T-helper 17 cell (primary cell): Measurements from ENCODE around the gene COLQ. TPM values are rescaled to one million over a fixed set of nuclear protein-coding genes. Genes with fewer than 3 reads are reported as not detected.

Source experiments
- ATAC-seq: fragments of 150-1000 bp; cut with Tn5 transposase; 2 replicates; pipeline ENCODE4 v1.10.0; 2021; ENCODE audit warnings: mild to moderate bottlenecking, moderate library complexity
- DNase-seq, 3 donors: peaks; one replicate each; pipeline versions ENCODE4 v3.0.0 to v3.0.0-alpha.2; 2020 to 2021
- H3K9me3 ChIP-seq: one replicate; pipeline ENCODE4 v1.7.0; 2013; ENCODE audit warnings: low read length, mild to moderate bottlenecking; ENCODE audit not compliant: control insufficient read depth, poor library complexity, severe bottlenecking
- H3K27ac Mint-ChIP-seq: one replicate; pipeline ENCODE4 v1.8.0; 2022; ENCODE audit warnings: mild to moderate bottlenecking, moderate library complexity, mixed read lengths
- H3K27me3 Mint-ChIP-seq: one replicate; pipeline ENCODE4 v1.8.0; 2022; ENCODE audit warnings: mixed read lengths
- H3K36me3 Mint-ChIP-seq: one replicate; pipeline ENCODE4 v1.8.0; 2022; ENCODE audit warnings: low read depth, mixed read lengths
- H3K4me1 Mint-ChIP-seq: one replicate; pipeline ENCODE4 v1.8.0; 2022; ENCODE audit warnings: mild to moderate bottlenecking, mixed read lengths
- H3K4me3 Mint-ChIP-seq: one replicate; pipeline ENCODE4 v1.8.0; 2022; ENCODE audit warnings: mild to moderate bottlenecking, moderate library complexity, mixed read lengths
- total RNA-seq, 4 donors: library from RNA in 2 of 4; stranded (reverse) in 2 of 4; gene quantifications; one replicate each; pipeline ENCODE4 v1.2.3 and lab custom pipeline; 2022 to 2026

COLQ gene
- total RNA-seq, 2 donors from 2014 or later, result 10.8 to 11.1 TPM

DNA sequence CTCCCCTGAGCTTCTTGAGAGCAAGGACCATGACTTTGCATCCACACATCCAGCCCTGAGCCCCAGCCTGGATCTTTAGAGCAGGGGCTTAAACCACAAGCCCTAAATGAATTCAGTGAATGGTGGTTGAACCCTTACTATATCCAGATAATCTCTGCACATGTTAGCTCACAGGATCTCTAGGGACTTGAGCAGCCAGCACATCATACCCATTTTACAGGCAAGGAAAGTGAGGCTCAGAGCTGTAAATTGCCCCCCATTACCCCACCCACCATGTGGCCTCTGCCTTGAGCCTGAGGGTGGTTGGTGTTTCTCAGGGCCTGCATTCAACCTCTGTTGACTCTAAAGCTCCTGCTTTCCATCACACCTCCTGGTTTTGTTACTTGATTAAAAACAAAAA is 66.5 kb downstream of the COLQ start:
- Mint-ChIP-seq H3K27ac (peak overlapping the region; percentile 14), H3K27me3 (no peaks in the 10 kb centered on the region), H3K4me1 (peaks cover 2% of the 10 kb centered on the region), H3K36me3 (peaks cover 8% of the 10 kb centered on the region), H3K4me3 (no peak overlapping the region)
- no peak for ATAC-seq
- no peak for DNase-seq
- H3K9me3 ChIP-seq, result no peaks in the 10 kb centered on the region

DNA sequence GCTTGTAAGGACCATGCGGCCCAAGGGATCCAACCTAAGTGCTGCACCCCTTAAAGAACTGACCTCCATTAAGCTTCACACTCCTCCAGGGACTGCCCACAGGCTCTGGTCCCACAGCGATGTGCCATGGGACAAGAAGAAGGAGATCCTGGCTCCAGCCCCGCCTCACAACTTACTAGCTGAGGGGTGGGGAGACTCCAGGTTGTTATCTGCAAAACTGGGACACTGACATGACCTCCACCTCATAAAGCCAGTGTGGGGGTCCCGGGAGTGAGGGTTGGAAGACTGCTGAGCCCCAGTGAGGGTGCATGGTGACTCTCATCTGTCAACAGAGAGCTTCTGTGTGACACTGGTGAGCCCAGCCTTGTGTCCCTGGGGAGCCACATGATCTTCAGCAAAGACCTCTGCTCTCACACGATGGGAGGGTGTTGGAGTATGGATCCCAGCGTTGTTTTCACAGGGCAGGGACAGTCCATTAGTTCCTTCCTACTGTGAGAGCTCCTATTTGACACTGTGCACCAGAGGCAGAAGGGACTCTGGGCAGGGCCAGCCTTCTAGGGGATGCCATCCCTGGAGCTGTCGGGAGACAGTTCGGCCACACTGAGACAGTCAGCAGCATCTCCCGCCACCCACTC is 67.4 kb downstream of the COLQ start:
- DNase-seq, result no peak
- no peak overlapping the region for H3K4me3 Mint-ChIP-seq
- H3K36me3 Mint-ChIP-seq, result peaks cover 6% of the 10 kb centered on the region
- no peaks in the 10 kb centered on the region for H3K27me3 Mint-ChIP-seq
- no peaks in the 10 kb centered on the region for H3K9me3 ChIP-seq
- no peak overlapping the region for H3K27ac Mint-ChIP-seq
- no peak for ATAC-seq
- no peaks in the 10 kb centered on the region for H3K4me1 Mint-ChIP-seq

DNA sequence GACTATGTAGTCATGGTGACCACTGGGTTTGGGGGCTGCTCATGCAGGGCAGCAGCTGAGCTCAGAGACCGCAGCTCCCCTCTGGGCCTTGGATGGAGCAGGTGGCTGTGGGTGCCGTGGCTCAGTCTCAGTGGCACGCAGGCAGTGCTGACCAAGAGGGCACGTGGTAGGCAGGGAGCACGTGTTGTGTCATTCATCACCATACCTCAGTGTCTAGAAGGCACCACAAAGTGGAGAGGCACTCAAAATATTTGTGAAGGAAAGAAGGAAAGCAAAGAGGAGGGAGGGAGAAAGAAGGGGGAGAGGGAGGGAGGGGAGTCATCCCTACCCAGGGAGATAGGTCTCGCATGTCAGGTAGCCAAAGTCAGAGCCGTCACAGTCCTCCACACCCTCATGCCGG is 68.0 kb downstream of the COLQ start:
- H3K27ac Mint-ChIP-seq, result no peak overlapping the region
- DNase-seq (no peak), ATAC-seq (no peak)
- H3K4me1 Mint-ChIP-seq, result no peaks in the 10 kb centered on the region
- no peaks in the 10 kb centered on the region for H3K9me3 ChIP-seq
- peaks cover 6% of the 10 kb centered on the region for H3K36me3 Mint-ChIP-seq
- H3K4me3 Mint-ChIP-seq, result no peak overlapping the region
- H3K27me3 Mint-ChIP-seq, result no peaks in the 10 kb centered on the region

DNA sequence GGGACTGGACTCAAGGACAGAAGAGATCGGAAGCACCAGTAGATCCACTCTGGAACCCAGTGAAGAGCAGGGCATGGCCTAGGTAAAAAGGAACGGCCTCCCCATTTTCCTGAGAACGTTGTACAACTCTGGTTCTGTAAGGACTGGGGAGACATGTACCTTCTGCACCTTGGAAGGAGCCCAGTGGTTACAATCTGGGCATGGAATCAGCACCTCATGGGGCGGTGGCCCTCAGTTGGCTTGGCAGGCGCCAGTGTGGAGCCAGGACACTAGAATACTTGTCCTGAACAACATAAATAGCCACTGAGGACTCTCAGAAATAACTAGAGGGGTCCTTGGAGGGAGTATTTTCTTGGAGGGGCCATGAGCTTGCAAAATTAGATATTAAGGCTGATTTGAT is 68.5 kb downstream of the COLQ start:
- no peaks in the 10 kb centered on the region for H3K27me3 Mint-ChIP-seq

DNA sequence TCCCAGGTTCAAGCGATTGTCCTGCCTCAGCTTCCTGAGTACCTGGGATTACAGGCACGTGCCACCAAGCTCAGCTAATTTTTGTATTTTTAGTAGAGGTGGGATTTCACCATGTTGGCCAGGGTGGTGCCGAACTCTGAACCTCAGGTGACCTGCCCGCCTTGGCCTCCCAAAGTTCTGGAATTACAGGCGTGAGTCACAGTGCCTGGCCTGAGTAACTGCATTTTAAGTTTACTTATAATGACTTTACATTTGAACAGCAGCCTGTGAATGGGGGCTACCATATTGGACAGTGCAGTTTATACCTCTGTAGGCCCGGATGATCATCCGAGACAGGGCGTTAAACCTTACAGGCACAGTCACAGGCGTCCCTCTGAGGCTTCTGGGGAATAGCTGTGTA is 69.3 kb downstream of the COLQ start:
- H3K4me1 Mint-ChIP-seq, result no peaks in the 10 kb centered on the region
- DNase-seq, result no peak
- H3K27me3 Mint-ChIP-seq, result no peaks in the 10 kb centered on the region
- peaks cover 6% of the 10 kb centered on the region for H3K36me3 Mint-ChIP-seq
- H3K9me3 ChIP-seq, result no peaks in the 10 kb centered on the region
- no peak overlapping the region for H3K27ac Mint-ChIP-seq
- no peak overlapping the region for H3K4me3 Mint-ChIP-seq
- ATAC-seq, result no peak

More for the DNA sequence above, 68.5 kb downstream of the COLQ start:
- H3K36me3 Mint-ChIP-seq, result peaks cover 6% of the 10 kb centered on the region
- H3K9me3 ChIP-seq, result no peaks in the 10 kb centered on the region
- no peak overlapping the region for H3K4me3 Mint-ChIP-seq
- ATAC-seq (no peak), DNase-seq (no peak)
- H3K4me1 Mint-ChIP-seq, result no peaks in the 10 kb centered on the region
- H3K27ac Mint-ChIP-seq, result no peak overlapping the region

DNA sequence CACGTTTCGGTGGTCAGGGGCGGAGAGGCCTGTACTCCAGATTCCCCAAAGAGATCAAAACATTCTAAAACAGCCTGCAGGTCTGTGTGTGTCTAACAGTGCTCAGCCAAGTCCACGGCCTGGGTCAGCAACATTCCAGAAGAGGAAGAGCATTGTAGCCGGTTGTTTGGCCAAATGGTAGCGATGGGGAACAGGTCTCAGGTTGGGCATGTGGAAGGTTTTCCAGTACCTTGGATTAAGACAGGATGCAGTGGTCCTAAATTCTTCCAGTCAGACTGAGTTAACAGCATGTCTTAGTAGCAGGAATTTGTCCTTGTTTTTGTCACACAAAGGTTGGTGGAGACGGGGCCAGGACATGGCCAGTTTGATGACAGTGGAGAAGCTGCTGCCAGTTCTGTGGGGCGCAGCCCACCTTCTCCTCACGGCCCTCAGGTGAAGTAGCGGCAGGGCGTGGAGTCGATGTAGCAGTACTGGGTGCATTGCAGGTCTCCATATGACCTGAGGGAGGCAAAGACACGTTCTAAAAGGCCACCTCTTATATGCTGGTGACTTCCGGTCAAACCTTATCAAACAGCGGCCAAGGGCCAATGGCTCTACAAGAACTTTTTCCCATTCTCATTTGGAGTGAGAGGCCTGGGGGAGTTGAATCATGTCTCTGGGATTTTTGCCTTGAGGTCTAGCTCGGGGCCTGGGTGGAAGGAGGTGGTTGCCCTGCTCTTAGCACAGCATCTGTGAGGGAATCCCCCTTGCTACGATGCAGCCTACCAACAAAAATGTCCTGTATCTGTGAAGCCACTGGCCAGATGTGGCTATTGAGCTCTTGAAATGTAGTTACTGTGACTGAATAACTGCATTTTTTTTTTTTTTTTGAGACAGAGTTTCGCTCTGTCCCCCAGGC is 70.0 kb downstream of the COLQ start:
- no peaks in the 10 kb centered on the region for H3K4me1 Mint-ChIP-seq
- H3K27ac Mint-ChIP-seq, result peak overlapping the region; percentile 54
- H3K4me3 Mint-ChIP-seq, result no peak overlapping the region
- DNase-seq, result no peak
- peaks cover 6% of the 10 kb centered on the region for H3K36me3 Mint-ChIP-seq
- no peaks in the 10 kb centered on the region for H3K9me3 ChIP-seq
- ATAC-seq, result no peak
- no peaks in the 10 kb centered on the region for H3K27me3 Mint-ChIP-seq

DNA sequence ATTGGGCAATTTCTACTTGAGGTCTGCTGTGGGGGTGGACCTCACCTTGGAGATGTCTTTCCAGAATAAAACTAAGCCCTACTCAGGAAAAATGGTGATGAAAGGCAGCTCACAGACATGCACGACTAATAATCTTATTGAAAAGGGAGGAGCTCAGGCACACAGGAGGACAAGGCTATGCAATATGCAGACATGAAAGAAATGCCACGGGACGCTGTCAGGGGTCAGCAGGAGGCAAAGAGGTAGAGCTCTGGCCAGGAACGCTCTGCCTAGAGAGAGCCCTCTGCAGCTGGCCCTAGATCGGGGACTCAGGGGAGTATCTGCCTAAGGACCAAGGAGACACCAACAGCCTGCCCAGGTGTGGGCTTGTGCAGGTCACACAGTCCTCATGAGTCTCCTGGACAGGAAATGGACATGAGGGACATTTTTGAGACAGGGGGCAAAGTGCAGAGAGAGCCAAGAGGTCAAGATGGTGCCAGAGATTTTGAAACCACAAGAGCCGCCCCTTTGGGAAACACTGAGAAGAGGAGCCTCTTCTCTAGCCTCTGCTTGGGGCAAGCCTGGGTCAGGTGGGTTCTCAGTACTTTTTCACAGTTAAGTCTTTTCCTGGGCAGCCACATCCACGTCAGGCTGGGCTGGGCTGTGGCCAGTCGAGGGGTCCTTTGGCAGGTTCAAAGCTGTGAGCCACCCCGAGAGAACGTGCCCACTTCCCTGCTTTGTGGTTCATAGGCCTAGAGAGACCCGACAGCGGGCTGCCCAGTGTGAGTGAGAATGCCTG is 70.9 kb downstream of the COLQ start:
- Mint-ChIP-seq H3K27me3 (no peaks in the 10 kb centered on the region), H3K36me3 (peaks cover 6% of the 10 kb centered on the region), H3K4me3 (peak overlapping the region; percentile 16), H3K4me1 (no peaks in the 10 kb centered on the region), H3K27ac (peak overlapping the region; percentile 54)
- no peak for DNase-seq
- no peaks in the 10 kb centered on the region for H3K9me3 ChIP-seq
- ATAC-seq, result no peak

DNA sequence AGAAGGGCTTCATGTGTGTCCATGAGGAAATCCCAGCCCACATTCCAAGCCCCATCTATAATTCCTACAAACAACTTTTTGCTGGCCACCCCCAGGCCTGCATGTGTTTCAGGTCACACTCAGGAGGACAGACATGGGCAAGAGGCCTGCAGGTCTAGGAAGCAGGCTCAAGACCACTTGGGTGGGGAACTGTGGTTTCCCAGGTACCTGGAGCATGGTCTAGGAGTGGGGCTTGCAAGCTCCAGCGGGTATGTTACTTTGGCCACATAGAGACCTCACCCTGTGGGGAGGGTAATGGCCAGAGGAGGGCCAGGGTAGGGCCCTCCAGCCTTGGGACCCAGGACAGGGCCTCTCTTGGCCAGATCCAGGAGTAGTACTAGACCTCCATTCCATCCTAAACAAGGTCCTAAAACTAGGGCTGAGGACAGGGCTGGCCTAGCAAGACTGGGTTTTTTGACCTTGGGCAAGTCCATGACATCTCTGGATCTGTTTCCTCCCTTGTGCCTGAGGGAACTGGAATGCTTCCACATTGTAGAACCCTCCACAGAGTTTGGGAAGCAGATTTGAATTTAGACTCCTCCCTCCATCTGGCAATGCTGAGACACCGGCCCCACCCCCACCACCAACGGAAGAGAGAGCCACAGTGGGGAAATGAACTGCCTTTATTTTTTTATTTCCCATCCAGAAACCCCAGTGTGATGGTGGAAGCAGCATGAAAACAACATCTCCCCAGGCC is 71.8 kb downstream of the COLQ start:
- Mint-ChIP-seq H3K27me3 (no peaks in the 10 kb centered on the region), H3K36me3 (peaks cover 6% of the 10 kb centered on the region), H3K27ac (no peak overlapping the region)

DNA sequence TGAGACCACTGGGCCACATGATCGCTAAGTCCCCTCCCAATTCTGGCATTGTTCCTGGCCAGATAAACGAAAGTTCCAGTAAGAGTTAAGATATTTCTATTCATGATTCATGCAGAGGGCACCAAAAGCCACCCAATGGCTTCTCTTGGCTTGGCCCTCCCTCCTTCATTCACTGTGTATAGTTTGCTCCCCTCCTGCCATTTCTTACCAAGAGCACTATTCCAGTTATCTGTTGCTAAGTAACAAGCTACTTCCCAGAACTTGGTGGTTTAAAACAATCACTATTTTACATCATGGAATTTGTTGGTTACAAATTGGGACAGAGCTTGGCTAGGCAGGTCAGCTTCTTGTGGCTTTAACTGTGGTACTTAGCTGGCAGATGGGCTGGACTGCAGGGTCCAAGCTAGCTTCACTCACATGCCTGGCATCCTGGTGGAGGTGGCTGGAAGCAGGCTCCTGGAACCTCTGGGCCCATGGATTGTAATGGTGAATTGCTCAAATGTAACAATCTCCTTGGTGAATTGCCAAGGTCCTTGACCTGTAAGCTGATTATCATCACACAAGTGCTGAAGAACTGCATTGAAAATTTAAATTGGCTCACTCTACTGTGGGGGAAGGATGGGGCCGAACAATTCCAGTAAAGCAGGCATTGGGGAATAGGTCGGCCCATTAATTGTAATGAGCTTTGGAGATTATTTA is 77.5 kb downstream of the COLQ start:
- peak overlapping the region; percentile 39 for H3K27ac Mint-ChIP-seq
- H3K4me1 Mint-ChIP-seq, result peaks cover 4% of the 10 kb centered on the region
- H3K27me3 Mint-ChIP-seq, result no peaks in the 10 kb centered on the region
- H3K9me3 ChIP-seq, result no peaks in the 10 kb centered on the region
- ATAC-seq (no peak), DNase-seq (no peak)
- peaks cover 11% of the 10 kb centered on the region for H3K36me3 Mint-ChIP-seq
- no peak overlapping the region for H3K4me3 Mint-ChIP-seq

More for the DNA sequence above, 71.8 kb downstream of the COLQ start:
- DNase-seq, result no peak
- no peak for ATAC-seq
- H3K4me1 Mint-ChIP-seq, result no peaks in the 10 kb centered on the region
- no peaks in the 10 kb centered on the region for H3K9me3 ChIP-seq
- H3K4me3 Mint-ChIP-seq, result no peak overlapping the region

DNA sequence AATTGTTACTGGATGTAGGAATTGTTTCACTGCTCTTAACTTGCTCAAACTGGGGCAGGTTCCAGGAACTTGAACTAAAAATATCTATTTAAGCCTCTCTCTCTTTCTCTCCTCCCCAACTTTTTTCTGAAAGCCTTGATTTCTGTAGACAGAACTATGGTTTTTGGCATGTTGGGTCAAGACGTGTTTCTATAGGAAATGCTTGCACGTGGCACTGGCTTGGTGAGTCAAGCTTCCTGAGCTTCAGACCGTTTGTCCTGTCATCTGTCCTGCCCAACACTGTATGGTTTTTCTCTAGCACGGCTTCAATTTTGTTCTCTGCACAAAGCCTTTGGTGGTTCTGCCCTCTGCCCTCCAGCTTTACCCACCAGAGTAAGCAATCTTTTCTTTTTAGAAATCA is 80.6 kb downstream of the COLQ start:
- peaks cover 4% of the 10 kb centered on the region for H3K4me1 Mint-ChIP-seq
- H3K27ac Mint-ChIP-seq, result peak overlapping the region; percentile 79
- no peaks in the 10 kb centered on the region for H3K9me3 ChIP-seq
- no peak overlapping the region for H3K4me3 Mint-ChIP-seq
- no peaks in the 10 kb centered on the region for H3K27me3 Mint-ChIP-seq
- DNase-seq, result no peak
- H3K36me3 Mint-ChIP-seq, result peaks cover 11% of the 10 kb centered on the region
- no peak for ATAC-seq

DNA sequence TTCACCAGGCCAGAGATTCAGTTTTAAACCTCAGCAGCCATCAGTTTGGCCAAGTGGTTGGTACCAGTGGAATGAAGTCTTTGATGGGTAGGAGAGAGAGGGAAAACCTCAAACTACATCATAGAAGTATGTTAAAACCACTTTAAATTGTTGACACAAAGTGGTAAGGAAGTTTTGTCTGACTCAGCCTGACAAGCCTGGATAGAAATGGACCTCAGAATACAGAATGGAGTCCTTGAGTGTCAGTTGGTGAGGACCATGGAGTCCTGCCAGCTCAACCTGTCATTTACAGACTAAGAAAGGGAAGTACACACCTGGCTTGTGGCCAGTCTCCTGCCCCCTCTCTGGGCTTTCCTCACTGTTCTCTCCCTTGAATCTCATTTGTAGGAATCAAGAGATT is 82.0 kb downstream of the COLQ start:
- DNase-seq (no peak), ATAC-seq (no peak)
- Mint-ChIP-seq H3K36me3 (peaks cover 11% of the 10 kb centered on the region), H3K27me3 (no peaks in the 10 kb centered on the region), H3K4me1 (peaks cover 7% of the 10 kb centered on the region), H3K27ac (peak overlapping the region; percentile 39), H3K4me3 (no peak overlapping the region)
- no peaks in the 10 kb centered on the region for H3K9me3 ChIP-seq

DNA sequence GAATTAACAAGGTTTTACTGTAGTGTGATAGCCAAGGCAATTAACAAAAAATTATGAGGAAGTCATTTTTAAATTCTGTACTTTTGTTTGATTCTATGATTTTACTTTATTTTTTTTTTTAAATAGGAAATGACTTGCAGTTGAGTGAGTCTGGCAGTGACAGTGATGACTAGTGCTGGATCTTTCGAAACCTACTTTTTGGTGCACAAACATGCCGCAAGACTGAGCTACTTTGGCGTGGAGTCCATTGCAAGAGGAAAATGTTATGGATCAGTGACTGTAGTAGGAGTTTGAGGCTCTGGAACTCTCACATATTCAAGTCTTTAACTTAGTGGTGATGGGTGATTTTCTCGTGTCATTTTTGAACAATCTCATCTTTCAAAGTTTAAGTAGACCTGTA is 82.5 kb downstream of the COLQ start:
- no peaks in the 10 kb centered on the region for H3K9me3 ChIP-seq
- ATAC-seq (no peak), DNase-seq (no peak)
- Mint-ChIP-seq H3K27ac (peak overlapping the region; percentile 39), H3K27me3 (no peaks in the 10 kb centered on the region), H3K4me3 (no peak overlapping the region), H3K4me1 (peaks cover 7% of the 10 kb centered on the region), H3K36me3 (peaks cover 11% of the 10 kb centered on the region)
